Measurements from ENCODE around the gene SULT2B1.

GRCh38 chr19:48608798-48609263 is 56.9 kb downstream of the SULT2B1 start:
- TF ChIP-seq CTCF (IDR thresholded peaks at IDR 0.05), result peak in 1 of 3 experiments; percentile 35
- TF ChIP-seq POLR2A (IDR thresholded peaks at IDR 0.05; ENCODE audit: low read depth), result no peak

Measured in esophagus muscularis mucosa (tissue), 3 donors.